WTC11 (cell line): Measurements from ENCODE around the gene DR1. TPM values are rescaled to one million over a fixed set of nuclear protein-coding genes. Genes with fewer than 3 reads are reported as not detected.

Experiments
- ATAC-seq: fragments of 200-7000 bp; cut with Tn5 transposase; 2 replicates; pipeline ENCODE4 v1.10.0; 2021; ENCODE audit warnings: mild to moderate bottlenecking, moderate library complexity
- CTCF ChIA-PET: fragments of 300-600 bp; sonication (Branson Sonifier 250); formaldehyde crosslinking; loops from one replicate; lab custom pipeline; 2021; ENCODE audit warnings: antibody characterized with exemption; lab: Charles Lee
- POLR2A ChIA-PET: fragments of 350-600 bp; sonication (Branson Sonifier 250); formaldehyde crosslinking; loops from one replicate; lab custom pipeline; 2021; ENCODE audit warnings: antibody characterized with exemption; lab: Charles Lee
- DNase-seq: peaks from one replicate; pipeline ENCODE4 v3.0.0; 2021; ENCODE audit warnings: low spot score
- H3K27ac Mint-ChIP-seq: 2 replicates; pipeline ENCODE4 v1.8.0; 2021; ENCODE audit warnings: mixed read lengths
- H3K27me3 Mint-ChIP-seq: 2 replicates; pipeline ENCODE4 v1.8.0; 2021; ENCODE audit warnings: low read depth, mild to moderate bottlenecking, moderate library complexity, mixed read lengths
- H3K36me3 Mint-ChIP-seq: 2 replicates; pipeline ENCODE4 v1.8.0; 2021; ENCODE audit warnings: mixed read lengths
- H3K4me1 Mint-ChIP-seq: 2 replicates; pipeline ENCODE4 v1.8.0; 2022; ENCODE audit warnings: mixed read lengths
- H3K4me3 Mint-ChIP-seq: 2 replicates; pipeline ENCODE4 v1.8.0; 2021; ENCODE audit warnings: mild to moderate bottlenecking, moderate library complexity, mixed read lengths
- H3K9me3 Mint-ChIP-seq: 2 replicates; pipeline ENCODE4 v1.8.0; 2021; ENCODE audit warnings: mixed read lengths
- ARID4B ChIP-seq: sonication (generic); formaldehyde crosslinking; IDR thresholded peaks from 2 replicates; pipeline ENCODE4 v1.8.0; 2023; ENCODE audit warnings: missing genetic modification reagents, mild to moderate bottlenecking, borderline replicate concordance
- ATF1 ChIP-seq: sonication (generic); formaldehyde crosslinking; IDR thresholded peaks from 2 replicates; pipeline ENCODE4 v1.8.1; 2023; ENCODE audit warnings: mild to moderate bottlenecking, moderate library complexity, missing genetic modification reagents
- ATF2 ChIP-seq: sonication (generic); formaldehyde crosslinking; IDR thresholded peaks from 2 replicates; pipeline ENCODE4 v1.8.1; 2022; ENCODE audit warnings: low read depth, missing genetic modification reagents, borderline replicate concordance
- ATF3 ChIP-seq: sonication (generic); formaldehyde crosslinking; conservative IDR thresholded peaks from 2 replicates; pipeline ENCODE4 v1.8.1; 2022; ENCODE audit warnings: mild to moderate bottlenecking, missing genetic modification reagents
- E2F5 ChIP-seq: sonication (generic); formaldehyde crosslinking; IDR thresholded peaks from 2 replicates; pipeline ENCODE4 v1.8.1; 2022; ENCODE audit warnings: mild to moderate bottlenecking, moderate library complexity, missing genetic modification reagents
- ETV6 ChIP-seq: sonication (generic); formaldehyde crosslinking; IDR thresholded peaks from 2 replicates; pipeline ENCODE4 v1.8.1; 2022; ENCODE audit warnings: mild to moderate bottlenecking, missing genetic modification reagents
- FOXK1 ChIP-seq: sonication (generic); formaldehyde crosslinking; IDR thresholded peaks from 2 replicates; pipeline ENCODE4 v1.8.0; 2022; ENCODE audit warnings: mild to moderate bottlenecking, moderate library complexity, missing genetic modification reagents
- MLX ChIP-seq: sonication (generic); formaldehyde crosslinking; IDR thresholded peaks from 2 replicates; pipeline ENCODE4 v1.8.1; 2023; ENCODE audit warnings: mild to moderate bottlenecking, missing genetic modification reagents, moderate library complexity
- OVOL2 ChIP-seq: fragments of 250-450 bp; sonication (Bioruptor Pico); IDR thresholded peaks from 2 replicates; pipeline ENCODE4 v1.9.0; 2021; ENCODE audit warnings: mild to moderate bottlenecking, borderline replicate concordance
- RELA ChIP-seq: sonication (generic); formaldehyde crosslinking; IDR thresholded peaks from 2 replicates; pipeline ENCODE4 v1.8.1; 2022; ENCODE audit warnings: missing genetic modification reagents, mild to moderate bottlenecking, borderline replicate concordance
- SP1 ChIP-seq: sonication (generic); formaldehyde crosslinking; conservative IDR thresholded peaks from 2 replicates; pipeline ENCODE4 v1.8.1; 2022; ENCODE audit warnings: missing genetic modification reagents
- ZBTB21 ChIP-seq: sonication (generic); formaldehyde crosslinking; IDR thresholded peaks from 2 replicates; pipeline ENCODE4 v1.8.1; 2023; ENCODE audit warnings: mild to moderate bottlenecking, missing genetic modification reagents, borderline replicate concordance
- ZBTB43 ChIP-seq: sonication (generic); formaldehyde crosslinking; IDR thresholded peaks from 2 replicates; pipeline ENCODE4 v1.8.1; 2023; ENCODE audit warnings: mild to moderate bottlenecking, missing genetic modification reagents
- ZNF138 ChIP-seq: sonication (generic); formaldehyde crosslinking; conservative IDR thresholded peaks from 2 replicates; pipeline ENCODE4 v1.8.1; 2022; ENCODE audit warnings: mild to moderate bottlenecking, moderate library complexity, missing genetic modification reagents
- ZNF219 ChIP-seq: sonication (generic); formaldehyde crosslinking; IDR thresholded peaks from 2 replicates; pipeline ENCODE4 v1.8.0; 2023; ENCODE audit warnings: missing genetic modification reagents, mild to moderate bottlenecking, borderline replicate concordance
- ZNF263 ChIP-seq: sonication (generic); formaldehyde crosslinking; IDR thresholded peaks from 2 replicates; pipeline ENCODE4 v1.8.1; 2022; ENCODE audit warnings: low read depth, mild to moderate bottlenecking, moderate library complexity, missing genetic modification reagents
- ZNF423 ChIP-seq: fragments of 250-450 bp; sonication (Bioruptor Pico); IDR thresholded peaks from 2 replicates; pipeline ENCODE4 v2.1.2; 2022; ENCODE audit warnings: mild to moderate bottlenecking, moderate library complexity
- ZNF425 ChIP-seq: fragments of 250-450 bp; sonication (Bioruptor Pico); conservative IDR thresholded peaks from 2 replicates; pipeline ENCODE4 v1.9.0; 2021; ENCODE audit warnings: mild to moderate bottlenecking
- ZNF671 ChIP-seq: fragments of 250-450 bp; sonication (Bioruptor Pico); IDR thresholded peaks from 2 replicates; pipeline ENCODE4 v1.8.0; 2021; ENCODE audit warnings: mild to moderate bottlenecking
- ZSCAN18 ChIP-seq: fragments of 250-450 bp; sonication (Bioruptor Pico); IDR thresholded peaks from 2 replicates; pipeline ENCODE4 v2.1.2; 2022; ENCODE audit warnings: mild to moderate bottlenecking, moderate library complexity
- total RNA-seq: library from RNA; stranded (reverse); gene quantifications from 3 replicates; pipeline ENCODE4 v1.2.3, GENCODE V29; 2021

The DR1 gene
- total RNA-seq, 1 experiment from 2014 or later: 62.8 TPM

GRCh38 chr1:93369734-93370133 is 24.0 kb downstream of the DR1 start (continued):
- TF ChIP-seq ZSCAN18: no peak

- Mint-ChIP-seq H3K4me3 (no peak overlapping the region), H3K27me3 (peaks cover 3% of the 10 kb centered on the region), H3K4me1 (no peaks in the 10 kb centered on the region), H3K36me3 (peaks cover 67% of the 10 kb centered on the region), H3K27ac (no peak overlapping the region), H3K9me3 (peaks cover 63% of the 10 kb centered on the region)
- TF ChIP-seq ZNF423 (CRISPR knock-in tag): no peak
- TF ChIP-seq ARID4B: no peak
- no peak for TF ChIP-seq ZNF138 (CRISPR knock-in tag)
- TF ChIP-seq MLX: no peak
- no peak for TF ChIP-seq ZBTB43 (CRISPR knock-in tag)
- no peak for TF ChIP-seq ETV6 (CRISPR knock-in tag)
- no peak for TF ChIP-seq E2F5 (CRISPR knock-in tag)
- no peak for TF ChIP-seq ATF3
- TF ChIP-seq RELA (CRISPR knock-in tag): no peak
- ATAC-seq (no peak; the same call in 1 of the 2 replicates), DNase-seq (no peak)
- ChIA-PET CTCF (interaction anchor here (1.8 kb wide), 1 partner anchor 70 kb away, joined by 4 read pairs; no protein-coding TSS in a partner anchor), POLR2A (no interaction called here)
Observed at GRCh38 chr1:93374334-93375106, 28.8 kb downstream of the DR1 start.

- H3K27me3 Mint-ChIP-seq: no peaks in the 10 kb centered on the region; the same call in 1 of the 2 replicates
- DNase-seq (no peak), ATAC-seq (no peak)
- POLR2A ChIA-PET: no interaction called here
- no peak overlapping the region for H3K4me3 Mint-ChIP-seq
- H3K36me3 Mint-ChIP-seq: peaks cover 49% of the 10 kb centered on the region
- CTCF ChIA-PET: no interaction called here
- peaks cover 62% of the 10 kb centered on the region for H3K9me3 Mint-ChIP-seq
- H3K27ac Mint-ChIP-seq: no peak overlapping the region
- no peaks in the 10 kb centered on the region for H3K4me1 Mint-ChIP-seq
- TF ChIP-seq OVOL2 (no peak), ETV6 (CRISPR knock-in tag) (no peak), SP1 (CRISPR knock-in tag) (no peak), ZNF263 (CRISPR knock-in tag) (no peak), ATF2 (CRISPR knock-in tag) (no peak), ZNF425 (CRISPR knock-in tag) (no peak), ZBTB21 (CRISPR knock-in tag) (no peak), ZNF219 (CRISPR knock-in tag) (no peak), ZNF671 (no peak), ATF1 (no peak), FOXK1 (CRISPR knock-in tag) (no peak), RELA (CRISPR knock-in tag) (no peak)
Observed at GRCh38 chr1:93384656-93385055, 38.9 kb downstream of the DR1 start.
